ENCODE data around the gene FMO2.

- no peak for TF ChIP-seq POLR2A (IDR thresholded peaks at IDR 0.05)
- no peak for TF ChIP-seq EP300 (IDR thresholded peaks at IDR 0.05)
- TF ChIP-seq CTCF (IDR thresholded peaks at IDR 0.05), result no peak
- TF ChIP-seq POLR2AphosphoS5 (IDR thresholded peaks at IDR 0.05), result no peak
Observed at GRCh38 chr1:171206204-171206977, 21.3 kb downstream of the FMO2 start.
